Measurements from ENCODE around the gene STKLD1. TPM values are rescaled to one million over a fixed set of nuclear protein-coding genes. Genes with fewer than 3 reads are reported as not detected.
"Not testable (repeated sequence)": the region's sequence is repeated elsewhere in the genome, so short reads cannot be mapped to it uniquely, and the experiment has no call there.

The STKLD1 gene
- total RNA-seq, 1 donor from 2014 or later = 1.6 TPM

DNA sequence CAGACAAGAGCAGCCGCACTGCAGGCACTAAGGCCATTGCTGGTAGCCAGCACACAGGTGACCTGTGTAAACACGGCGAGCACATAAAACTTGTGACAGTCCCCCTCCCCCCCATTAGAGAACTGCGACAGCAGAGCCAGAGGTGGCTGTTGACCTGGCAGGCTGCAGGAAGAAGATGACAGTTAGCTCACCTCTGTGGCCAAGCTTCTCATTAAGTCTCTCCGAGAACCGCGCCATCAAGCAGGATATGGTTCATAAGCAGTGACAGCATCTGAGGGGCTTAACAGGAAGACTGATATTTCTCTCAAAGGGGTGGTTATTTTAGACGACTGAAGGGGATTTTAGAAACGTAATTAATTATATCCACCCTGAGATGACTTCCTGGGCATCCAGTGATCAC, 5.5 kb upstream of the STKLD1 start:
- Histone ChIP-seq H3K27ac (peak overlapping the region; percentile 26), H3K27me3 (ENCODE audit: low read depth) (no peaks in the 10 kb centered on the region), H3K4me1 (peaks cover 75% of the 10 kb centered on the region), H3K4me3 (peak overlapping the region; percentile 14), H3K9me3 (no peaks in the 10 kb centered on the region), H3K36me3 (peaks cover 70% of the 10 kb centered on the region)
- DNase-seq = no peak
- intact Hi-C loops (cut with DNase I) = no loop called here
- ATAC-seq = no peak
- TF ChIP-seq, protein P1, sequence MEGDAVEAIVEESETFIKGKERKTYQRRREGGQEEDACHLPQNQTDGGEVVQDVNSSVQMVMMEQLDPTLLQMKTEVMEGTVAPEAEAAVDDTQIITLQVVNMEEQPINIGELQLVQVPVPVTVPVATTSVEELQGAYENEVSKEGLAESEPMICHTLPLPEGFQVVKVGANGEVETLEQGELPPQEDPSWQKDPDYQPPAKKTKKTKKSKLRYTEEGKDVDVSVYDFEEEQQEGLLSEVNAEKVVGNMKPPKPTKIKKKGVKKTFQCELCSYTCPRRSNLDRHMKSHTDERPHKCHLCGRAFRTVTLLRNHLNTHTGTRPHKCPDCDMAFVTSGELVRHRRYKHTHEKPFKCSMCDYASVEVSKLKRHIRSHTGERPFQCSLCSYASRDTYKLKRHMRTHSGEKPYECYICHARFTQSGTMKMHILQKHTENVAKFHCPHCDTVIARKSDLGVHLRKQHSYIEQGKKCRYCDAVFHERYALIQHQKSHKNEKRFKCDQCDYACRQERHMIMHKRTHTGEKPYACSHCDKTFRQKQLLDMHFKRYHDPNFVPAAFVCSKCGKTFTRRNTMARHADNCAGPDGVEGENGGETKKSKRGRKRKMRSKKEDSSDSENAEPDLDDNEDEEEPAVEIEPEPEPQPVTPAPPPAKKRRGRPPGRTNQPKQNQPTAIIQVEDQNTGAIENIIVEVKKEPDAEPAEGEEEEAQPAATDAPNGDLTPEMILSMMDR (IDR thresholded peaks at IDR 0.05) = no peak

DNA sequence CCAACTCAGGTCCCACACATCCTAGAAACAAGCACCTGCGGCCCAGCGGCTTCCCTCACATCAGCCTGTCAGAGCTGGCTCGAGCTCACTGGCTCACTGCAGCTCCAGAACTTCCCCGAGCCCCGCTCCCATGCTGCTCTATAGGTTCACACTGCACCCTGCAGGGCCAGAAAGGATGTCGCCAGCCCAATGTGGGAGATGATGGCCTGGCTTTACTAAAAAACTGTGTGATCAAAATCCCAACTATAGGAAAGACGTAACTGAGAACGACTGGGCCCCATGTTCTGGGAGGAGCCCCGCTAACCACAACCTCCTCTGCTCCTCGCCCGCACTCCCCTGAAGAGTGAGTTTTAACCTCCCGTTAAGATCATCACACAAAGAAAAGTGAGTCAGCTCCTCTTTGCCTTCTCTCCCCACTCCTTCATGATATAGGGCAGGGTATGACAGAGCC, 4.9 kb upstream of the STKLD1 start:
- intact Hi-C loops (cut with DNase I) = no loop called here
- TF ChIP-seq, protein P1 (IDR thresholded peaks at IDR 0.05) = no peak
- H3K9me3 ChIP-seq = no peaks in the 10 kb centered on the region
- H3K27ac ChIP-seq = peak overlapping the region; percentile 26
- peaks cover 64% of the 10 kb centered on the region for H3K36me3 ChIP-seq
- H3K27me3 ChIP-seq (ENCODE audit: low read depth) = no peaks in the 10 kb centered on the region
- peak overlapping the region; percentile 14 for H3K4me3 ChIP-seq
- H3K4me1 ChIP-seq = peaks cover 75% of the 10 kb centered on the region
- no peak for ATAC-seq
- DNase-seq = peak; percentile 43

- ATAC-seq (no peak), DNase-seq (no peak)
- TF ChIP-seq, protein P1 (IDR thresholded peaks at IDR 0.05) = no peak
- Histone ChIP-seq H3K36me3 (peaks cover 56% of the 10 kb centered on the region), H3K4me1 (peaks cover 80% of the 10 kb centered on the region), H3K4me3 (no peak overlapping the region), H3K27ac (no peak overlapping the region), H3K27me3 (ENCODE audit: low read depth) (no peaks in the 10 kb centered on the region), H3K9me3 (no peaks in the 10 kb centered on the region)
- intact Hi-C loops (cut with DNase I) = no loop called here
Observed at GRCh38 chr9:133372144-133372543, 4.0 kb upstream of the STKLD1 start.

DNA sequence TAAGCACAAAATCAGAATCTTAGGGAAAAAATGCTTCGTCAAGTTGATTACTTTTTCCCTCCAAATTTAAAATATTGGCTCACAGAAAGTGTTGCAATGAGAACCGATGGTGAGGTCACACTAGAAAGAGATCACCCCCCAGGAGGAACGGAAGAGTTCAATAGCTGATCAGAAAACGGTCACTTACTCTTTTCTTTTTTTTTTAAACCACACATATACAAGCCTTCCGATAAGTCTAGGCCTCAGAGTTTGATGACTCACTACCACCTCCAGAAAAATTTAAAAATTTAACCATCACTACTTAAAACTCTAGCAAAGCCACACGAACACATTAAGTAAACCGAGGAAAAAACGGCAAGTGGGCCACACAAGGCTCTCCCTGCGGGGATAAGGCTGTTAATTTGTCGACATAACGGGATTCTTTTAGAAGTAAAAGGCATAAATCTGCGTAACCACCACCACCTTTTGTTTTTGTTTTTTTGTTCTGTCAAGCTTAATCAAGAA, 1.5 kb upstream of the STKLD1 start:
- peak overlapping the region; percentile 96 for H3K4me3 ChIP-seq
- peaks cover 33% of the 10 kb centered on the region for H3K36me3 ChIP-seq
- peak overlapping the region; percentile 99 for H3K27ac ChIP-seq
- H3K4me1 ChIP-seq = peaks cover 56% of the 10 kb centered on the region
- DNase-seq (no peak), ATAC-seq (no peak)
- no peaks in the 10 kb centered on the region for H3K9me3 ChIP-seq
- no peaks in the 10 kb centered on the region for H3K27me3 ChIP-seq (ENCODE audit: low read depth)
- TF ChIP-seq, protein P1 (IDR thresholded peaks at IDR 0.05) = no peak
- intact Hi-C loops (cut with DNase I) = no loop called here

GRCh38 chr9:133375116-133375723, 946 bp upstream of the STKLD1 start:
- Histone ChIP-seq H3K4me1 (peaks cover 51% of the 10 kb centered on the region), H3K4me3 (peak overlapping the region; percentile 96), H3K27me3 (ENCODE audit: low read depth) (no peaks in the 10 kb centered on the region), H3K9me3 (no peaks in the 10 kb centered on the region), H3K36me3 (peaks cover 28% of the 10 kb centered on the region), H3K27ac (peak overlapping the region; percentile 99)
- intact Hi-C loops (cut with DNase I) = no loop called here
- DNase-seq (no peak), ATAC-seq (peak; percentile 13 to 32)
- TF ChIP-seq, protein P1 (IDR thresholded peaks at IDR 0.05) = no peak

DNA sequence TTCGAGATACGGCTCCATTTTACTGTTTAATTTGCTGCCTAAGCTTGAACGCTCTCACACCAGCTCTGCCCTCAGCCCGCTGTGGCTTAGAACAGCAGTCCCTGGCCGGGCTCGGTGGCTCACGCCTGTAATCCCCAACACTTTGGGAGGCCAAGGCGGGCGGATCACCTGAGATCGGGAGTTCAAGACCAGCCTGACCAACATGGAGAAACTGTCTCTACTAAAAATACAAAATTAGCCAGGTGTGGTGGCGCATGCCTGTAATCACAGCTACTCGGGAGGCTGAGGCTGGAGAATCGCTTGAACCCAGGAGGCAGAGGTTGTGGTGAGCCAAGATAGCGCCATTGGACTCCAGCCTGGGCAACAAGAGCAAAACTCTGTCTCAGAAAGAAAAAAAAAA, 1.1 kb downstream of the STKLD1 start:
- H3K27ac ChIP-seq; intact Hi-C loops (cut with DNase I); H3K9me3 ChIP-seq; DNase-seq; H3K27me3 ChIP-seq (ENCODE audit: low read depth); ATAC-seq; H3K4me3 ChIP-seq: not testable (repeated sequence)
- peaks cover 12% of the 10 kb centered on the region for H3K36me3 ChIP-seq
- H3K4me1 ChIP-seq = peaks cover 30% of the 10 kb centered on the region
